OCI-LY7 (cell line): ENCODE measurements around the gene ROBO1. TPM values are rescaled to one million over a fixed set of nuclear protein-coding genes. Genes with fewer than 3 reads are reported as not detected.

ENCODE experiments used
- BruUV-seq: library from RNA; stranded (reverse); fragments of 400-500 nt; replicated peaks from 2 replicates; lab custom pipeline; 2021; lab: Mats Ljungman, UMichigan
- CTCF ChIA-PET: fragments of 300-600 bp; sonication (Branson Sonifier 250); formaldehyde crosslinking; loops from one replicate; lab custom pipeline; 2022; ENCODE audit warnings: antibody characterized with exemption; ENCODE audit not compliant: unreplicated experiment; lab: Charles Lee
- POLR2A ChIA-PET: fragments of 300-600 bp; sonication (Branson Sonifier 250); formaldehyde crosslinking; loops from one replicate; lab custom pipeline; 2022; ENCODE audit warnings: antibody characterized with exemption; lab: Charles Lee
- DNase-seq: peaks from one replicate; pipeline ENCODE4 v3.0.0-alpha.2; 2015; ENCODE audit warnings: low spot score
- H2AFZ ChIP-seq: fragments of 200-600 bp; sonication (generic), shearing (Covaris generic); 2 replicates; pipeline ENCODE4 v1.6.1; 2014; ENCODE audit warnings: mild to moderate bottlenecking, antibody characterized with exemption, low read length, moderate library complexity
- H3K27ac ChIP-seq: fragments of 200-600 bp; sonication (generic); 2 replicates; pipeline ENCODE4 v1.5.1; 2014; ENCODE audit warnings: mixed run types, low read depth, mild to moderate bottlenecking, moderate library complexity, low read length, inconsistent platforms; ENCODE audit not compliant: poor library complexity, severe bottlenecking
- H3K36me3 ChIP-seq: fragments of 200-600 bp; sonication (generic); 2 replicates; pipeline ENCODE4 v1.6.1; 2014; ENCODE audit warnings: mild to moderate bottlenecking, antibody characterized with exemption, low read length, moderate library complexity, mixed read lengths; ENCODE audit not compliant: insufficient read depth
- H3K4me1 ChIP-seq: fragments of 200-600 bp; sonication (generic); 2 replicates; pipeline ENCODE4 v1.5.1; 2014; ENCODE audit warnings: mild to moderate bottlenecking, low read length; ENCODE audit not compliant: insufficient read depth, poor library complexity, severe bottlenecking
- H3K4me2 ChIP-seq: fragments of 200-600 bp; sonication (generic); 2 replicates; pipeline ENCODE4 v1.6.1; 2014; ENCODE audit warnings: mild to moderate bottlenecking, low read length
- H3K4me3 ChIP-seq: fragments of 200-600 bp; sonication (generic); 2 replicates; pipeline ENCODE4 v1.5.1; 2014; ENCODE audit warnings: mild to moderate bottlenecking, low read depth, low read length; ENCODE audit not compliant: poor library complexity, severe bottlenecking
- H3K79me2 ChIP-seq: fragments of 200-600 bp; sonication (generic); 2 replicates; pipeline ENCODE4 v1.6.1; 2016; ENCODE audit warnings: low read depth, mild to moderate bottlenecking, low read length, moderate library complexity, mixed read lengths; ENCODE audit not compliant: insufficient read depth
- H3K9me2 ChIP-seq: fragments of 200-600 bp; sonication (generic); 2 replicates; pipeline ENCODE4 v1.6.1; 2016; ENCODE audit warnings: mild to moderate bottlenecking, low read length, mixed read lengths; ENCODE audit not compliant: insufficient read depth
- H3K9me3 ChIP-seq: fragments of 200-600 bp; sonication (generic); 2 replicates; pipeline ENCODE4 v1.6.1; 2014; ENCODE audit warnings: mild to moderate bottlenecking, mixed run types, low read length, mixed read lengths
- H4K20me1 ChIP-seq: fragments of 200-600 bp; sonication (generic); 2 replicates; pipeline ENCODE4 v1.6.1; 2014; ENCODE audit warnings: mild to moderate bottlenecking, antibody characterized with exemption, low read length, moderate library complexity, mixed read lengths; ENCODE audit not compliant: insufficient read depth
- EZH2phosphoT487 ChIP-seq: fragments of 200-600 bp; sonication (generic); IDR thresholded peaks from 2 replicates; pipeline ENCODE4 v1.6.1; 2018; ENCODE audit warnings: low read depth, borderline replicate concordance, mild to moderate bottlenecking, mixed run types, antibody characterized with exemption, low read length, moderate library complexity, mixed read lengths
- intact Hi-C: fragments of 100-400 bp; cut with micrococcal nuclease; formaldehyde crosslinking; loops from one replicate; pipeline ENCODE4 v1.10.0; 2022; ENCODE audit not compliant: unreplicated experiment
- total RNA-seq, 2 experiments: library from RNA; depleted of rRNA in 1 of 2; stranded (reverse); fragments of >200 nt in 1 of 2; shearing (Covaris generic) in 1 of 2; gene quantifications; 2 replicates each; pipeline ENCODE4 v1.2.3, GENCODE V29; 2014 to 2022
- TF ChIP-seq, protein P1 (sequence below): fragments of 200-600 bp; sonication (generic); conservative IDR thresholded peaks from 2 replicates; pipeline ENCODE4 v1.5.1; 2014; ENCODE audit warnings: mild to moderate bottlenecking, antibody characterized with exemption, low read length, moderate library complexity, mixed read lengths

The ROBO1 gene
- total RNA-seq, 2 experiments from 2014 or later, result not detected

DNA sequence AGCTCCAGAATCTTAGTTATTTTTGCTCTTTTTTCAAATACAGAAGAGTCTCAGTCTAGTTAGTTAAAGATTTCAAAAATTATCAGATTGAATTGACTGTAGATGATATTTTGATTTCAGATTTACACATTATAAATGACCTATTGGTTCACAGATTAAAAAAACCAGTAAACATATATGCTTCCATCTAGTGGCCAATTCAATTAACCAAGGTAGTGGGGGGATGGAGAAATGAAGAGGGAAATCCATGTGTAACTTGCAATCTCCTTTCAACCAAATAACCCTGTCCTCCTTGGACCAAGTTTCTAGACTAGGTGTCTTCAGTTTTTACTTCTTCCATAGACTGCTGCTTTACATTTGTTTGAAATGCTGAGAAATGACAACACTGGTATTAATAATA lies 789.8 kb downstream of the ROBO1 start:
- Histone ChIP-seq H3K79me2 (no peaks in the 10 kb centered on the region), H3K9me2 (no peaks in the 10 kb centered on the region)
- BruUV-seq, result no TSS peak

DNA sequence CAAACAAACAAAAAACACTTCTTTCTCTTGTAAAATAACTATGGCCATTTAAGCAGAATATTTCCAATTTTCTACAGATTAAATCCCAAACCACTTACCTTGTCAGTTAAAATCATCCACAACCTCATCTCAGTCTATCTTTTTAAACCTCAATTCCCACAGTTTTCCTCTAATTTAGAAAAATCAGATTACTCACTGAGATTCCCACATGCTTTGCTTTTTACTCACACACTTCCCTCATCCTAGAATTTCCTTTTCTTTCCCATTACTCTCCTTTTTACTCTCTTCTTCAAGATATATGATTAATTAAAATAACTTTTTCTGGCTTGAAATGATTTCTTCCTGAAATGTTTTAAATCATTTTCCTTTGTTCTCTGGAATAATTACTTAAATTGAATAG lies 790.7 kb downstream of the ROBO1 start:
- H3K9me3 ChIP-seq, result no peaks in the 10 kb centered on the region
- TF ChIP-seq, protein P1, sequence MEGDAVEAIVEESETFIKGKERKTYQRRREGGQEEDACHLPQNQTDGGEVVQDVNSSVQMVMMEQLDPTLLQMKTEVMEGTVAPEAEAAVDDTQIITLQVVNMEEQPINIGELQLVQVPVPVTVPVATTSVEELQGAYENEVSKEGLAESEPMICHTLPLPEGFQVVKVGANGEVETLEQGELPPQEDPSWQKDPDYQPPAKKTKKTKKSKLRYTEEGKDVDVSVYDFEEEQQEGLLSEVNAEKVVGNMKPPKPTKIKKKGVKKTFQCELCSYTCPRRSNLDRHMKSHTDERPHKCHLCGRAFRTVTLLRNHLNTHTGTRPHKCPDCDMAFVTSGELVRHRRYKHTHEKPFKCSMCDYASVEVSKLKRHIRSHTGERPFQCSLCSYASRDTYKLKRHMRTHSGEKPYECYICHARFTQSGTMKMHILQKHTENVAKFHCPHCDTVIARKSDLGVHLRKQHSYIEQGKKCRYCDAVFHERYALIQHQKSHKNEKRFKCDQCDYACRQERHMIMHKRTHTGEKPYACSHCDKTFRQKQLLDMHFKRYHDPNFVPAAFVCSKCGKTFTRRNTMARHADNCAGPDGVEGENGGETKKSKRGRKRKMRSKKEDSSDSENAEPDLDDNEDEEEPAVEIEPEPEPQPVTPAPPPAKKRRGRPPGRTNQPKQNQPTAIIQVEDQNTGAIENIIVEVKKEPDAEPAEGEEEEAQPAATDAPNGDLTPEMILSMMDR, result no peak
- TF ChIP-seq EZH2phosphoT487, result no peak
- no TSS peak for BruUV-seq
- H3K4me2 ChIP-seq, result no peak overlapping the region
- H4K20me1 ChIP-seq, result no peaks in the 10 kb centered on the region
- no peaks in the 10 kb centered on the region for H3K79me2 ChIP-seq
- DNase-seq, result no peak
- no peak overlapping the region for H3K27ac ChIP-seq
- intact Hi-C loops, result no loop called here
- CTCF ChIA-PET, result no interaction called here
- H3K36me3 ChIP-seq, result no peaks in the 10 kb centered on the region
- no peaks in the 10 kb centered on the region for H3K9me2 ChIP-seq
- POLR2A ChIA-PET, result no interaction called here
- H3K4me3 ChIP-seq, result no peak overlapping the region
- no peaks in the 10 kb centered on the region for H3K4me1 ChIP-seq
- H2AFZ ChIP-seq, result no peak overlapping the region

More for the DNA sequence above, 789.8 kb downstream of the ROBO1 start:
- no peak overlapping the region for H3K4me3 ChIP-seq
- no peaks in the 10 kb centered on the region for H3K36me3 ChIP-seq
- TF ChIP-seq EZH2phosphoT487, result no peak
- TF ChIP-seq, protein P1, result peak; percentile 36; the same call in 1 of the 2 replicates
- no peak for DNase-seq
- no peak overlapping the region for H3K4me2 ChIP-seq
- ChIA-PET CTCF (interaction anchor here (0.6 kb wide), 1 partner anchor 40 kb away, joined by 3 read pairs; no protein-coding TSS in a partner anchor), POLR2A (interaction anchor here (1.0 kb wide), 1 partner anchor 11 kb away, joined by 4 read pairs; no protein-coding TSS in a partner anchor)
- no peaks in the 10 kb centered on the region for H3K9me3 ChIP-seq
- H2AFZ ChIP-seq, result no peak overlapping the region
- H3K4me1 ChIP-seq, result no peaks in the 10 kb centered on the region
- no peaks in the 10 kb centered on the region for H4K20me1 ChIP-seq
- intact Hi-C loops, result no loop called here
- no peak overlapping the region for H3K27ac ChIP-seq

DNA sequence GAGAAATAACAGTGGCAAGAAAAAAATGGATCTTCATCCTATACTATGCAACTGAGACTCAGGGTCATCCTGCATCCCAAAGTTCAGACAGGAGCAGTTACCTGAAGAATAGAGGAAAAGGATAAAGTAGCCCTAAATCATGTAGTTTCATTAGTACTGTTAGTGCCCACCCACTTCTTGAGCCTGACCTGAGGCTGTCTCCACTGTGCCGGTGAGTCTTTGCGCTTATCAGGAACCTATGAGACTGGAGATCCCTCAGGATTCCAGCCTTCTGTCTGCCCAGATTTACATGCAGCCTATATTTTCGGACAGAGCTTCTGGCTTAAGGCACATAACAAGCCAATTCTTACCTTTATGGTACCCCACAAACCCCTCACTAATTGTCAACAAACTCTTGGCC lies 791.6 kb downstream of the ROBO1 start:
- H3K27ac ChIP-seq, result no peak overlapping the region
- H3K4me2 ChIP-seq, result no peak overlapping the region
- H2AFZ ChIP-seq, result no peak overlapping the region
- H3K9me2 ChIP-seq, result no peaks in the 10 kb centered on the region
- intact Hi-C loops, result no loop called here
- TF ChIP-seq, protein P1, result no peak
- TF ChIP-seq EZH2phosphoT487, result no peak
- no peaks in the 10 kb centered on the region for H3K36me3 ChIP-seq
- no peak overlapping the region for H3K4me3 ChIP-seq
- H4K20me1 ChIP-seq, result no peaks in the 10 kb centered on the region
- DNase-seq, result no peak
- ChIA-PET CTCF (no interaction called here), POLR2A (no interaction called here)
- BruUV-seq, result no TSS peak
- no peaks in the 10 kb centered on the region for H3K79me2 ChIP-seq
- no peaks in the 10 kb centered on the region for H3K4me1 ChIP-seq
- no peaks in the 10 kb centered on the region for H3K9me3 ChIP-seq
